Measurements from ENCODE around the gene TOMM34.

TOMM34 gene

DNA sequence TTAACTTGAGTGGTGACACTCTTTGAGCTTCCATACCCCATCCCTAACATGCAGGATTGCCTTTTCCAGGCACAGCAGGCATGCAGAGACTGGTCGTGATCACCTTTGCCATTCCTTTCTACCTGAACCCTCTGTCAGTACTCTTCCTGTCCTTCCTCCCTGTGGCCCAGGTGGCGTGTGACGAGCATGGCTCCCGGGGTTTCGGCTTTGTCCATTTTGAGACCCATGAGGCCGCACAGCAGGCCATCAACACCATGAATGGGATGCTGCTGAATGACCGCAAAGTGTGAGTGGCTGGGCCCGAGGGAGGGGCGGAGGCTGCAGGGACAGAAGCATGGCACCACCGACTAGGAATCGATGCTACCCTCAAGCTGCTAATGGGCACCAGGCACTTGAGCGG lies 43.6 kb downstream of the TOMM34 start:
- Histone ChIP-seq H3K27me3 (replicated peaks; ENCODE audit: insufficient read depth, low read length) (no peaks in the 10 kb centered on the region), H3K9me2 (replicated peaks; ENCODE audit: insufficient read depth, low read length) (no peaks in the 10 kb centered on the region)

DNA sequence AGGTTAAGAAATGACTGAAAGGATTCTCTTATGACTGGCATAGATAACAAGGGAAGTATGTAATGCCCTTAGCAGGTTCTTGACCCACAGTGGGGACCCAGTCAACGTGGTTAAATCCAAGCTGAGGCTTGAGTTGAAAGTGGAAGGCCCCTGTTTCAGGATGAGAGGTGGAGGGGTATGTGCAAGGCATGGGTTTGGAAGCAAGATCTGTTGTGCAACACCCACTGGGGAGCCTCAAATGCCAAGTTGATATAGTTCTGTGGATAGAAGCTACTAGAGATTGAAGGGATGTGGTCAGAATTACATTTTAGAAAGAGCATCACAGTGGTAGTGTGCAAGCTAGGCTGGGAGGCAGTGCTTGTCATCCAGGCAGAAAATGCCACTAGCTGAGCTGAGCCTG lies 45.3 kb downstream of the TOMM34 start:
- H3K36me3 ChIP-seq (replicated peaks; ENCODE audit: insufficient read depth, low read length): no peaks in the 10 kb centered on the region
- H3K4me2 ChIP-seq (ENCODE audit: low read depth, low read length): no peak overlapping the region
- DNase-seq: no peak
- peaks cover 9% of the 10 kb centered on the region for H3K4me1 ChIP-seq (ENCODE audit: low read length)
- no peak overlapping the region for H3K9ac ChIP-seq (ENCODE audit: low read length)
- no peaks in the 10 kb centered on the region for H3K27me3 ChIP-seq (replicated peaks; ENCODE audit: insufficient read depth, low read length)
- TF ChIP-seq, protein P1, sequence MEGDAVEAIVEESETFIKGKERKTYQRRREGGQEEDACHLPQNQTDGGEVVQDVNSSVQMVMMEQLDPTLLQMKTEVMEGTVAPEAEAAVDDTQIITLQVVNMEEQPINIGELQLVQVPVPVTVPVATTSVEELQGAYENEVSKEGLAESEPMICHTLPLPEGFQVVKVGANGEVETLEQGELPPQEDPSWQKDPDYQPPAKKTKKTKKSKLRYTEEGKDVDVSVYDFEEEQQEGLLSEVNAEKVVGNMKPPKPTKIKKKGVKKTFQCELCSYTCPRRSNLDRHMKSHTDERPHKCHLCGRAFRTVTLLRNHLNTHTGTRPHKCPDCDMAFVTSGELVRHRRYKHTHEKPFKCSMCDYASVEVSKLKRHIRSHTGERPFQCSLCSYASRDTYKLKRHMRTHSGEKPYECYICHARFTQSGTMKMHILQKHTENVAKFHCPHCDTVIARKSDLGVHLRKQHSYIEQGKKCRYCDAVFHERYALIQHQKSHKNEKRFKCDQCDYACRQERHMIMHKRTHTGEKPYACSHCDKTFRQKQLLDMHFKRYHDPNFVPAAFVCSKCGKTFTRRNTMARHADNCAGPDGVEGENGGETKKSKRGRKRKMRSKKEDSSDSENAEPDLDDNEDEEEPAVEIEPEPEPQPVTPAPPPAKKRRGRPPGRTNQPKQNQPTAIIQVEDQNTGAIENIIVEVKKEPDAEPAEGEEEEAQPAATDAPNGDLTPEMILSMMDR (IDR thresholded peaks at IDR 0.05; ENCODE audit: low read length): no peak
- no peak for TF ChIP-seq EZH2phosphoT487 (IDR thresholded peaks at IDR 0.05; ENCODE audit: low read length)
- no peak for TF ChIP-seq EZH2 (optimal IDR thresholded peaks at IDR 0.05; ENCODE audit: low read depth, low read length)
- no peaks in the 10 kb centered on the region for H3K9me2 ChIP-seq (replicated peaks; ENCODE audit: insufficient read depth, low read length)
- H2AFZ ChIP-seq (ENCODE audit: low read length): no peak overlapping the region
- H3F3A ChIP-seq (ENCODE audit: insufficient read depth, low read length): peaks cover 6% of the 10 kb centered on the region; the same call in 1 of the 2 replicates
- H3K79me2 ChIP-seq (ENCODE audit: low read length): peaks cover 8% of the 10 kb centered on the region
- no peak overlapping the region for H3K27ac ChIP-seq (ENCODE audit: low read length)
- no peaks in the 10 kb centered on the region for H4K20me1 ChIP-seq (ENCODE audit: insufficient read depth, low read length)
- no peaks in the 10 kb centered on the region for H3K9me3 ChIP-seq (replicated peaks; ENCODE audit: insufficient read depth, low read length)
- no peak overlapping the region for H3K4me3 ChIP-seq (ENCODE audit: low read length)

More for the DNA sequence above, 43.6 kb downstream of the TOMM34 start:
- no peak overlapping the region for H3K27ac ChIP-seq (ENCODE audit: low read length)
- no peaks in the 10 kb centered on the region for H3K79me2 ChIP-seq (ENCODE audit: low read length)
- H3K36me3 ChIP-seq (replicated peaks; ENCODE audit: insufficient read depth, low read length): no peaks in the 10 kb centered on the region
- no peaks in the 10 kb centered on the region for H3F3A ChIP-seq (ENCODE audit: insufficient read depth, low read length)
- DNase-seq: no peak
- peaks cover 6% of the 10 kb centered on the region; the same call in 1 of the 2 replicates for H3K4me1 ChIP-seq (ENCODE audit: low read length)
- H4K20me1 ChIP-seq (ENCODE audit: insufficient read depth, low read length): no peaks in the 10 kb centered on the region
- H3K4me2 ChIP-seq (ENCODE audit: low read depth, low read length): no peak overlapping the region
- H3K9ac ChIP-seq (ENCODE audit: low read length): no peak overlapping the region
- TF ChIP-seq, protein P1 (IDR thresholded peaks at IDR 0.05; ENCODE audit: low read length): no peak
- TF ChIP-seq EZH2phosphoT487 (IDR thresholded peaks at IDR 0.05; ENCODE audit: low read length) (no peak), EZH2 (optimal IDR thresholded peaks at IDR 0.05; ENCODE audit: low read depth, low read length) (no peak)
- H3K9me3 ChIP-seq (replicated peaks; ENCODE audit: insufficient read depth, low read length): no peaks in the 10 kb centered on the region
- no peak overlapping the region for H2AFZ ChIP-seq (ENCODE audit: low read length)
- no peak overlapping the region for H3K4me3 ChIP-seq (ENCODE audit: low read length)

DNA sequence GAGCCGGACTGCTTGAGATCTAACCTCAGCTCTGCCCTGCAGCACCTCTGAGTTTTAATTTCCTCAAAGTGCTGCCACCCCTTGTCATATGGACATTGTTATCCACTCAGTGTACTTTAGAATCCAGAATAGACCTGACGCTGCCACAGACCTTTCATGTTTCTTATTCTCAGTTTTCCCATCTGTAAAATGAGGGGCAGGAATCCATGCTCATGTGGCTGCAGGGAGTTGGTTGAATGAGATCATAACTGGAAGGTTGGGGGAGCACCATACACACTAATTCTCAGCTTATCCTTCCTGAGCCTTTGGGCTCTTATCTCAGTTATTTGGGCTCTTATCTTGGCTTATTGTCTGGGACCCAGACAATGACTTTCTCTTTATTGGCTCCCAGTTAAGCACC lies 48.0 kb downstream of the TOMM34 start:
- no peak overlapping the region for H3K4me3 ChIP-seq (ENCODE audit: low read length)
- no peak overlapping the region for H3K4me2 ChIP-seq (ENCODE audit: low read depth, low read length)
- H3K36me3 ChIP-seq (replicated peaks; ENCODE audit: insufficient read depth, low read length): no peaks in the 10 kb centered on the region
- no peak overlapping the region for H3K27ac ChIP-seq (ENCODE audit: low read length)
- H2AFZ ChIP-seq (ENCODE audit: low read length): no peak overlapping the region
- peaks cover 12% of the 10 kb centered on the region; the same call in 1 of the 2 replicates for H3F3A ChIP-seq (ENCODE audit: insufficient read depth, low read length)
- H3K27me3 ChIP-seq (replicated peaks; ENCODE audit: insufficient read depth, low read length): no peaks in the 10 kb centered on the region
- no peaks in the 10 kb centered on the region for H3K9me2 ChIP-seq (replicated peaks; ENCODE audit: insufficient read depth, low read length)
- H3K79me2 ChIP-seq (ENCODE audit: low read length): peaks cover 8% of the 10 kb centered on the region
- H3K4me1 ChIP-seq (ENCODE audit: low read length): peaks cover 19% of the 10 kb centered on the region
- DNase-seq: no peak
- TF ChIP-seq EZH2 (optimal IDR thresholded peaks at IDR 0.05; ENCODE audit: low read depth, low read length) (no peak), EZH2phosphoT487 (IDR thresholded peaks at IDR 0.05; ENCODE audit: low read length) (no peak)
- TF ChIP-seq, protein P1 (IDR thresholded peaks at IDR 0.05; ENCODE audit: low read length): no peak
- no peaks in the 10 kb centered on the region for H3K9me3 ChIP-seq (replicated peaks; ENCODE audit: insufficient read depth, low read length)
- no peak overlapping the region for H3K9ac ChIP-seq (ENCODE audit: low read length)
- no peaks in the 10 kb centered on the region for H4K20me1 ChIP-seq (ENCODE audit: insufficient read depth, low read length)
